ENCODE data around the gene FBXW11.

GRCh38 chr5:171956887-171957495, 49.4 kb downstream of the FBXW11 start:
- TF ChIP-seq POLR2A (IDR thresholded peaks at IDR 0.05; ENCODE audit: low read depth, low read length) (no peak), POLR2AphosphoS5 (IDR thresholded peaks at IDR 0.05; ENCODE audit: low read depth, low read length) (no peak)

All from GM12892 (cell line).